ENCODE results near the gene DBN1. TPM values are rescaled to one million over a fixed set of nuclear protein-coding genes. Genes with fewer than 3 reads are reported as not detected.

DBN1 gene
- total RNA-seq, 6 donors from 2014 or later = 17.0 to 55.6 (median 30.1) TPM

GRCh38 chr5:177484902-177485549 lies 11.6 kb upstream of the DBN1 start:
- peaks cover 0 to 2% (median under 1%) of the 10 kb centered on the region in 4 donors for H3K4me1 ChIP-seq
- TF ChIP-seq POLR2AphosphoS5 (IDR thresholded peaks at IDR 0.05) (no peak), CTCF (IDR thresholded peaks at IDR 0.05) (no peak), POLR2A (IDR thresholded peaks at IDR 0.05) (no peak), EP300 (IDR thresholded peaks at IDR 0.05) (no peak)
- no peak for ATAC-seq (ENCODE audit: low FRiP score in 2 of 2)
- H3K9me3 ChIP-seq = no peaks in the 10 kb centered on the region
- H3K27me3 ChIP-seq = no peaks in the 10 kb centered on the region
- peaks cover 4 to 76% (median 48%) of the 10 kb centered on the region in 4 donors for H3K36me3 ChIP-seq
- no peak overlapping the region for H3K27ac ChIP-seq
- H3K4me3 ChIP-seq = no peak overlapping the region
- WGBS, 2 donors = 75 to 82% methylated on average over 9 to 13 of the region's 13 CpGs
- DNase-seq = no peak

- Histone ChIP-seq H3K4me3 (no peak overlapping the region), H3K4me1 (peaks cover 8 to 10% (median 9%) of the 10 kb centered on the region in 4 donors), H3K36me3 (peaks cover 4 to 68% (median 43%) of the 10 kb centered on the region in 4 donors), H3K9me3 (no peaks in the 10 kb centered on the region), H3K27ac (no peak overlapping the region), H3K27me3 (no peaks in the 10 kb centered on the region)
- WGBS, 2 donors = 89 to 93% methylated on average over 20 to 22 of the region's 22 CpGs
- TF ChIP-seq POLR2AphosphoS5 (IDR thresholded peaks at IDR 0.05) = no peak
- TF ChIP-seq CTCF (IDR thresholded peaks at IDR 0.05) = no peak
- TF ChIP-seq EP300 (IDR thresholded peaks at IDR 0.05) = no peak
- no peak for TF ChIP-seq POLR2A (IDR thresholded peaks at IDR 0.05)
- ATAC-seq (ENCODE audit: low FRiP score in 2 of 2) (no peak), DNase-seq (no peak)
Observed at GRCh38 chr5:177483994-177484901, 10.8 kb upstream of the DBN1 start.

GRCh38 chr5:177483042-177483441 lies 9.6 kb upstream of the DBN1 start:
- TF ChIP-seq CTCF (IDR thresholded peaks at IDR 0.05) = no peak
- TF ChIP-seq POLR2A (IDR thresholded peaks at IDR 0.05) = no peak
- no peak for TF ChIP-seq EP300 (IDR thresholded peaks at IDR 0.05)
- no peak for TF ChIP-seq POLR2AphosphoS5 (IDR thresholded peaks at IDR 0.05)
- WGBS, 2 donors = 95 to 98% methylated on average over 8 to 9 of the region's 9 CpGs
- Histone ChIP-seq H3K9me3 (no peaks in the 10 kb centered on the region), H3K4me1 (peaks cover 18 to 21% (median 19%) of the 10 kb centered on the region in 4 donors), H3K27me3 (no peaks in the 10 kb centered on the region), H3K27ac (no peak overlapping the region), H3K4me3 (no peak overlapping the region), H3K36me3 (peaks cover 4 to 57% (median 33%) of the 10 kb centered on the region in 4 donors)
- ATAC-seq (ENCODE audit: low FRiP score in 2 of 2) (no peak), DNase-seq (no peak)

- no peak for TF ChIP-seq POLR2AphosphoS5 (IDR thresholded peaks at IDR 0.05)
- TF ChIP-seq CTCF (IDR thresholded peaks at IDR 0.05) = no peak
- TF ChIP-seq POLR2A (IDR thresholded peaks at IDR 0.05) = no peak
- no peak for TF ChIP-seq EP300 (IDR thresholded peaks at IDR 0.05)
- ATAC-seq (ENCODE audit: low FRiP score in 2 of 2) = no peak
- Histone ChIP-seq H3K9me3 (no peaks in the 10 kb centered on the region), H3K4me3 (no peak overlapping the region), H3K27me3 (no peaks in the 10 kb centered on the region), H3K4me1 (peaks cover 18 to 24% (median 20%) of the 10 kb centered on the region in 4 donors), H3K36me3 (peaks cover 0 to 51% (median 27%) of the 10 kb centered on the region in 4 donors), H3K27ac (no peak overlapping the region)
- no peak for DNase-seq
- 93 to 97% methylated on average over 10 of the region's 10 CpGs for WGBS, 2 donors
Observed at GRCh38 chr5:177482359-177482795, 8.9 kb upstream of the DBN1 start.
